ENCODE data around the gene RAD21L1.

DNA sequence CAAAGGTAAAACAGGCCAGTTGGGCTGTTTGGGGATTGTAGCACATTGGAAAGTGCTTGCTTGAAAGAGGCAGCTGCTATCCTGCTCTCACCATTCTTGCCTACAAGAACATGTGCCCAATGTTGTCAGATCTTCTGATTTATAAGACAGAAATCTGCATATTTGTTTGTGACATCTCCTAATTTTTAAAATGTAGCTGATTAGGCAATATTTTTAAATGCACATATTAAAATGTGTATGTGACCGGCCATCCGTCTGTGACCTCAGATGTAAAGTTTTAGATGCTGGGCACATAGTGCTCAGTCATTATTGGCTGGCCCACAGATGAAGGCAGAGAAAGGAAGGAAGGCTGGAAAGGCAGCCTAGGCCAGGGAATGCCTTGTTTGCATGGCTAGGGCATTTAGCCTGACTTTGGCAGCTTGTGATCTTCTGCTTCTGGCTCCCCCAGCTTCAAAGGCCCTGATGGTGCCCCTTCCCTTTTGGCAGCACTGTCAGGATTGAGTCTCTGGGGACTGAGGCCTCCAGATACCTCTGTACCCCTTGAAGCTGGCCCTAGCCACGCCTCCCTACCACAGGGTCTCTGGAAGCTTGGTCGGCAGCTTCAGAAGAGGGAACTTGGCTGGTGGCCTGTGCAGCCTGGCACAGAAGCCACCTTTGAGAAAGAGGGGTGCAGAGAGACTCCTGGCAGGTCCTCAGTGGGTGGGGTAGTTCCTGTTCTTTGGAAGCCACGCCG lies 46.7 kb downstream of the RAD21L1 start:
- TF ChIP-seq, protein P1, sequence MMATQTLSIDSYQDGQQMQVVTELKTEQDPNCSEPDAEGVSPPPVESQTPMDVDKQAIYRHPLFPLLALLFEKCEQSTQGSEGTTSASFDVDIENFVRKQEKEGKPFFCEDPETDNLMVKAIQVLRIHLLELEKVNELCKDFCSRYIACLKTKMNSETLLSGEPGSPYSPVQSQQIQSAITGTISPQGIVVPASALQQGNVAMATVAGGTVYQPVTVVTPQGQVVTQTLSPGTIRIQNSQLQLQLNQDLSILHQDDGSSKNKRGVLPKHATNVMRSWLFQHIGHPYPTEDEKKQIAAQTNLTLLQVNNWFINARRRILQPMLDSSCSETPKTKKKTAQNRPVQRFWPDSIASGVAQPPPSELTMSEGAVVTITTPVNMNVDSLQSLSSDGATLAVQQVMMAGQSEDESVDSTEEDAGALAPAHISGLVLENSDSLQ (IDR thresholded peaks at IDR 0.05), result no peak
- no peak for TF ChIP-seq SUZ12 (IDR thresholded peaks at IDR 0.05)
